ENCODE data around the gene ATG101. TPM values are rescaled to one million over a fixed set of nuclear protein-coding genes. Genes with fewer than 3 reads are reported as not detected.

Gene ATG101
- total and polyA plus RNA-seq, 2 experiments from 2014 or later, result 27.7 to 60.3 TPM

- Mint-ChIP-seq H3K4me1 (peaks cover 73% of the 10 kb centered on the region), H3K27me3 (ENCODE audit: insufficient read depth, low read depth, poor library complexity) (peaks cover 28% of the 10 kb centered on the region), H3K9me3 (no peaks in the 10 kb centered on the region; the same call in 2 of the 3 replicates), H3K27ac (peak overlapping the region; percentile 96), H3K4me3 (peak overlapping the region; percentile 27; the same call in 1 of the 3 replicates), H3K36me3 (ENCODE audit: low read depth) (no peaks in the 10 kb centered on the region)
- H4K20me1 ChIP-seq (replicated peaks; ENCODE audit: insufficient read depth), result no peaks in the 10 kb centered on the region
- DNase-seq (ENCODE audit: low spot score), result peak; percentile 85
- H3F3A ChIP-seq (replicated peaks; ENCODE audit: low read depth), result peaks cover 16% of the 10 kb centered on the region; the same call in 1 of the 2 replicates
- 0 out of 2 replicates have a peak, but pooled peaks cover 2% of the 10 kb centered on the region for H3K9me2 ChIP-seq (ENCODE audit: insufficient read depth)
- no peaks in the 10 kb centered on the region for H3K27me3 ChIP-seq (ENCODE audit: insufficient read depth)
- no peaks in the 10 kb centered on the region for H3K79me2 ChIP-seq (replicated peaks; ENCODE audit: insufficient read depth)
- peak; percentile 87 for ATAC-seq
- H3K4me2 ChIP-seq, result peak overlapping the region; percentile 79
- H2AFZ ChIP-seq, result 0 out of 2 replicates have a peak overlapping the region, but pooled peaks have one; percentile 38
- H3K36me3 ChIP-seq (ENCODE audit: insufficient read depth), result no peaks in the 10 kb centered on the region
- peaks cover 61% of the 10 kb centered on the region for H3K4me1 ChIP-seq (ENCODE audit: insufficient read depth)
- peak overlapping the region; percentile 27 for H3K4me3 ChIP-seq
- peak overlapping the region; percentile 98 for H3K27ac ChIP-seq (ENCODE audit: low read depth)
- peak; percentile 83 for TF ChIP-seq ZNF462 (CRISPR knock-in tag; IDR thresholded peaks at IDR 0.05)
- TF ChIP-seq POLR2AphosphoS5 (IDR thresholded peaks at IDR 0.05; ENCODE audit: low read depth), result peak; percentile 76
- TF ChIP-seq ZNF114 (CRISPR knock-in tag; IDR thresholded peaks at IDR 0.05), result no peak
- no peak for TF ChIP-seq EZH2phosphoT487 (IDR thresholded peaks at IDR 0.05; ENCODE audit: unreplicated experiment)
These were observed 55.7 kb downstream of the ATG101 start for GRCh38 chr12:52125476-52125900.

- H3K4me3 ChIP-seq, result peak overlapping the region; percentile 27; the same call in 1 of the 2 replicates
- no peak for ATAC-seq
- TF ChIP-seq REST (IDR thresholded peaks at IDR 0.05; ENCODE audit: unreplicated experiment) (no peak), ZNF331 (CRISPR knock-in tag; IDR thresholded peaks at IDR 0.05; ENCODE audit: low read depth) (no peak), EZH2 (IDR thresholded peaks at IDR 0.05; ENCODE audit: low read depth, unreplicated experiment) (no peak), STAT1 (IDR thresholded peaks at IDR 0.05; ENCODE audit: unreplicated experiment) (no peak), CTCF (conservative IDR thresholded peaks at IDR 0.05; ENCODE audit: low read depth in 2 of 2) (no peak), JUNB (IDR thresholded peaks at IDR 0.05; ENCODE audit: unreplicated experiment) (no peak)
These were observed 56.3 kb downstream of the ATG101 start for GRCh38 chr12:52126050-52126604.

More at GRCh38 chr12:52126050-52126604, 56.3 kb downstream of the ATG101 start:
- no peaks in the 10 kb centered on the region for H3K79me2 ChIP-seq (replicated peaks; ENCODE audit: insufficient read depth)
- H3K27ac ChIP-seq (ENCODE audit: low read depth), result peak overlapping the region; percentile 98
- peaks cover 16% of the 10 kb centered on the region; the same call in 1 of the 2 replicates for H3F3A ChIP-seq (replicated peaks; ENCODE audit: low read depth)
- H3K36me3 ChIP-seq (ENCODE audit: insufficient read depth), result no peaks in the 10 kb centered on the region
- H3K27me3 ChIP-seq (ENCODE audit: insufficient read depth), result no peaks in the 10 kb centered on the region
- H3K4me1 Mint-ChIP-seq, result peaks cover 74% of the 10 kb centered on the region
- H2AFZ ChIP-seq, result no peak overlapping the region
- H4K20me1 ChIP-seq (replicated peaks; ENCODE audit: insufficient read depth), result no peaks in the 10 kb centered on the region
- H3K4me3 Mint-ChIP-seq, result peak overlapping the region; percentile 27; the same call in 1 of the 3 replicates
- peak overlapping the region; percentile 96 for H3K27ac Mint-ChIP-seq
- H3K27me3 Mint-ChIP-seq (ENCODE audit: insufficient read depth, low read depth, poor library complexity), result peaks cover 26% of the 10 kb centered on the region
- no peaks in the 10 kb centered on the region for H3K9me2 ChIP-seq (ENCODE audit: insufficient read depth)
- H3K9me3 Mint-ChIP-seq, result no peaks in the 10 kb centered on the region; the same call in 2 of the 3 replicates
- H3K36me3 Mint-ChIP-seq (ENCODE audit: low read depth), result no peaks in the 10 kb centered on the region
- no peak for DNase-seq (ENCODE audit: low spot score)
- H3K4me1 ChIP-seq (ENCODE audit: insufficient read depth), result peaks cover 62% of the 10 kb centered on the region
- H3K4me2 ChIP-seq, result peak overlapping the region; percentile 79
